Osteoblast (primary cell): ENCODE results near the gene C11orf68. TPM values are rescaled to one million over a fixed set of nuclear protein-coding genes. Genes with fewer than 3 reads are reported as not detected.

Source experiments
- DNase-seq: peaks from one replicate; pipeline ENCODE4 v3.0.0; 2011; ENCODE audit warnings: low spot score, mixed read lengths; ENCODE audit not compliant: insufficient read length; ENCODE audit errors: missing footprints
- H2AFZ ChIP-seq: 2 replicates; pipeline ENCODE4 v1.6.0; 2011; ENCODE audit warnings: mild to moderate bottlenecking, low read length
- H3K27ac ChIP-seq: 2 replicates; pipeline ENCODE4 v1.5.1; 2011; ENCODE audit warnings: mild to moderate bottlenecking, low read depth, low read length, moderate library complexity
- H3K27me3 ChIP-seq: 2 replicates; pipeline ENCODE4 v1.6.0; 2012; ENCODE audit warnings: mild to moderate bottlenecking, control low read depth, inconsistent platforms, low read length, moderate library complexity; ENCODE audit not compliant: insufficient read depth
- H3K36me3 ChIP-seq: 2 replicates; pipeline ENCODE4 v1.5.1; 2011; ENCODE audit warnings: mild to moderate bottlenecking, low read length, control low read depth, moderate library complexity; ENCODE audit not compliant: insufficient read depth
- H3K4me1 ChIP-seq: 2 replicates; pipeline ENCODE4 v1.5.1; 2011; ENCODE audit warnings: mild to moderate bottlenecking, low read length, control low read depth, moderate library complexity; ENCODE audit not compliant: insufficient read depth
- H3K4me2 ChIP-seq: 2 replicates; pipeline ENCODE4 v1.6.0; 2011; ENCODE audit warnings: mild to moderate bottlenecking, low read length; ENCODE audit not compliant: insufficient read depth
- H3K4me3 ChIP-seq: fragments of 200-600 bp; sonication (generic); 3 replicates; pipeline ENCODE4 v1.5.1; 2012; ENCODE audit warnings: mild to moderate bottlenecking, low read length, inconsistent platforms; ENCODE audit not compliant: insufficient read depth
- H3K79me2 ChIP-seq: 2 replicates; pipeline ENCODE4 v1.6.0; 2012; ENCODE audit warnings: mild to moderate bottlenecking, low read length, control low read depth, inconsistent platforms; ENCODE audit not compliant: insufficient read depth
- H3K9me3 ChIP-seq: 2 replicates; pipeline ENCODE4 v1.5.1; 2011; ENCODE audit warnings: low read depth, low read length, control low read depth
- H4K20me1 ChIP-seq: 2 replicates; pipeline ENCODE4 v1.6.0; 2012; ENCODE audit warnings: mild to moderate bottlenecking, low read length, control low read depth; ENCODE audit not compliant: insufficient read depth
- CTCF ChIP-seq: IDR thresholded peaks from 2 replicates; pipeline ENCODE4 v1.5.1; 2011; ENCODE audit warnings: mild to moderate bottlenecking, low read depth, low read length, moderate library complexity; ENCODE audit errors: extremely low read depth
- total RNA-seq: library from RNA; depleted of rRNA; stranded (reverse); fragments of >200 nt; gene quantifications from 2 replicates; pipeline ENCODE4 v1.2.3, GENCODE V29; 2012

The C11orf68 gene
- total RNA-seq, 1 donor = 32.9 TPM

GRCh38 chr11:65944191-65944590 lies 25.3 kb upstream of the C11orf68 start:
- Histone ChIP-seq H3K27ac (no peak overlapping the region), H3K4me2 (no peak overlapping the region), H3K9me3 (no peaks in the 10 kb centered on the region), H2AFZ (peak overlapping the region; percentile 70), H3K36me3 (no peaks in the 10 kb centered on the region), H3K27me3 (no peaks in the 10 kb centered on the region), H3K79me2 (no peaks in the 10 kb centered on the region), H3K4me3 (no peak overlapping the region), H4K20me1 (no peaks in the 10 kb centered on the region), H3K4me1 (peaks cover 20% of the 10 kb centered on the region)
- peak; percentile 80 for DNase-seq
- no peak for TF ChIP-seq CTCF

GRCh38 chr11:65942531-65942930 lies 23.7 kb upstream of the C11orf68 start:
- TF ChIP-seq CTCF = no peak
- Histone ChIP-seq H3K27ac (no peak overlapping the region), H2AFZ (no peak overlapping the region), H3K36me3 (no peaks in the 10 kb centered on the region), H3K27me3 (no peaks in the 10 kb centered on the region), H3K9me3 (no peaks in the 10 kb centered on the region), H3K79me2 (no peaks in the 10 kb centered on the region), H3K4me3 (no peak overlapping the region), H4K20me1 (no peaks in the 10 kb centered on the region), H3K4me2 (no peak overlapping the region), H3K4me1 (peaks cover 20% of the 10 kb centered on the region)
- DNase-seq = no peak

- peak overlapping the region; percentile 84 for H2AFZ ChIP-seq
- no peak for TF ChIP-seq CTCF
- H3K27ac ChIP-seq = peak overlapping the region; percentile 73
- no peaks in the 10 kb centered on the region for H3K79me2 ChIP-seq
- no peak overlapping the region for H3K4me3 ChIP-seq
- peaks cover 20% of the 10 kb centered on the region for H3K4me1 ChIP-seq
- H4K20me1 ChIP-seq = no peaks in the 10 kb centered on the region
- peak overlapping the region; percentile 66 for H3K4me2 ChIP-seq
- H3K9me3 ChIP-seq = no peaks in the 10 kb centered on the region
- no peaks in the 10 kb centered on the region for H3K36me3 ChIP-seq
- no peak for DNase-seq
- no peaks in the 10 kb centered on the region for H3K27me3 ChIP-seq
Measured at GRCh38 chr11:65941720-65942310, 23.0 kb upstream of the C11orf68 start.

- no peak for DNase-seq
- H2AFZ ChIP-seq = no peak overlapping the region
- no peak overlapping the region for H3K4me3 ChIP-seq
- no peaks in the 10 kb centered on the region for H3K27me3 ChIP-seq
- no peak for TF ChIP-seq CTCF
- no peak overlapping the region for H3K27ac ChIP-seq
- no peaks in the 10 kb centered on the region for H4K20me1 ChIP-seq
- no peaks in the 10 kb centered on the region for H3K79me2 ChIP-seq
- no peaks in the 10 kb centered on the region for H3K36me3 ChIP-seq
- peaks cover 20% of the 10 kb centered on the region for H3K4me1 ChIP-seq
- no peaks in the 10 kb centered on the region for H3K9me3 ChIP-seq
- no peak overlapping the region for H3K4me2 ChIP-seq
Measured at GRCh38 chr11:65937766-65938165, 18.9 kb upstream of the C11orf68 start.
